Mammary epithelial cell (primary cell): ENCODE data around the gene FUOM.

ENCODE experiments used
- EZH2 ChIP-seq: IDR thresholded peaks from 2 replicates; pipeline ENCODE4 v1.6.1; 2012; ENCODE audit warnings: low read length, inconsistent platforms, borderline replicate concordance
- TF ChIP-seq, protein P1 (sequence below), 2 donors: IDR thresholded peaks in 1 of 2; conservative IDR thresholded peaks in 1 of 2; 2 replicates each; pipeline ENCODE4 v1.5.1; 2011 to 2012; ENCODE audit warnings: inconsistent platforms in 2 of 2, low read length in 2 of 2, mild to moderate bottlenecking in 2 of 2, control low read depth in 1 of 2, low read depth in 1 of 2; ENCODE audit not compliant: insufficient read depth in 1 of 2; ENCODE audit errors: extremely low read depth in 1 of 2

- TF ChIP-seq, protein P1, sequence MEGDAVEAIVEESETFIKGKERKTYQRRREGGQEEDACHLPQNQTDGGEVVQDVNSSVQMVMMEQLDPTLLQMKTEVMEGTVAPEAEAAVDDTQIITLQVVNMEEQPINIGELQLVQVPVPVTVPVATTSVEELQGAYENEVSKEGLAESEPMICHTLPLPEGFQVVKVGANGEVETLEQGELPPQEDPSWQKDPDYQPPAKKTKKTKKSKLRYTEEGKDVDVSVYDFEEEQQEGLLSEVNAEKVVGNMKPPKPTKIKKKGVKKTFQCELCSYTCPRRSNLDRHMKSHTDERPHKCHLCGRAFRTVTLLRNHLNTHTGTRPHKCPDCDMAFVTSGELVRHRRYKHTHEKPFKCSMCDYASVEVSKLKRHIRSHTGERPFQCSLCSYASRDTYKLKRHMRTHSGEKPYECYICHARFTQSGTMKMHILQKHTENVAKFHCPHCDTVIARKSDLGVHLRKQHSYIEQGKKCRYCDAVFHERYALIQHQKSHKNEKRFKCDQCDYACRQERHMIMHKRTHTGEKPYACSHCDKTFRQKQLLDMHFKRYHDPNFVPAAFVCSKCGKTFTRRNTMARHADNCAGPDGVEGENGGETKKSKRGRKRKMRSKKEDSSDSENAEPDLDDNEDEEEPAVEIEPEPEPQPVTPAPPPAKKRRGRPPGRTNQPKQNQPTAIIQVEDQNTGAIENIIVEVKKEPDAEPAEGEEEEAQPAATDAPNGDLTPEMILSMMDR (conservative IDR thresholded peaks at IDR 0.05 in 1 of 2, IDR thresholded peaks at IDR 0.05 in 1 of 2; ENCODE audit: extremely low read depth in 1 of 2, insufficient read depth in 1 of 2, low read depth in 1 of 2, low read length in 2 of 2) = no peak
- TF ChIP-seq EZH2 = no peak
Measured at GRCh38 chr10:133309720-133310398, 48.0 kb downstream of the FUOM start.
